ENCODE measurements around the gene DDX41.

- TF ChIP-seq CTCF (IDR thresholded peaks at IDR 0.05; ENCODE audit: low read length) = no peak
- TF ChIP-seq EZH2 (IDR thresholded peaks at IDR 0.05; ENCODE audit: borderline replicate concordance, low read length) = no peak
Measured at GRCh38 chr5:177545487-177546257, 28.9 kb upstream of the DDX41 start.

All from OCI-LY1 (cell line).